CD4-positive, alpha-beta T cell treated with Interleukin-12 subunit alpha and Interleukin-12 subunit beta, for 1 hour (primary cell): ENCODE results near the gene EFR3B.

Experiments used
- DNase-seq: peaks from one replicate; pipeline ENCODE4 v3.0.0-alpha.2; 2020

The EFR3B gene

DNA sequence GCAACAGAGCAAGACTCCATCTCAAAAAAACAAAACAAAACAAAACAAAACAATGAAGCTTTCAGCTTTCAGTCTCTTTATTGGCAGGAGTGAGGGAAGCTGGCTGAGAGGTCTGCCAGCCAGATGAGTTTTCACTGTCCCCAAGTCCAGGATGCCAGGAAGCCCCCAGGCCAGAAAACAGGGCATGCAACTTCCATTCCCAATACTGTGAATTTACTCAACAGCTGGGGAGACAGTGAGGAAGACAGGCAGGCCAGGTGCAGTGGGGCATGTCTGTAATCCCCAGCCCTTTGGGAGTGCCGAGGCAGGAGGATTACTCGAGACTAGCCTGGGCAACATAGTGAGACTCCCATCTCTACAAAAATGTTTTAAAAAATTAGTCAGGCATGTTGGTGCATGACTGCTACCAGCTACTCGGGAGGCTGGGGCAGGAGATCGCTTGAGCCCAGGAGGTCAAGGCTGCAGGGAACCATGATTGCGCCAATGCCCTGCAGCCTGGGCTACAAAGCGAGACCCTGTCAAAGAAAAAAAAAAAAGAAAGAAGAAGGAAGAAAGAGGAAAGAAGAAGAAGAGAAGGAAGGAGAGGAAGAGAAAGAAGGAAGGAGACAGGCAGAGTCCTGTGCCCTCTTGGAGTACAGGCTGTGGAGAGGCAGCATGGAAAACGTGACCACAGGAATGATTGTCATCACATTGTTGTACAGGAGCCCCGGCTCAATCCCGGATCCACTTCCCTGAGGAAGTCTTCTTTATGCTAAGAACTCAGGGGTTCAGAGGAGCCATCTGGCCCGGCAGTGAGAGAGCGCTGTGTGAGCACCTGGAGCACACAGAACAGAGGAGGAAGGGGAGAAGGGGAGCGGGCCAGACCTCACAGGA lies 155.7 kb downstream of the EFR3B start:
- DNase-seq, result no peak

DNA sequence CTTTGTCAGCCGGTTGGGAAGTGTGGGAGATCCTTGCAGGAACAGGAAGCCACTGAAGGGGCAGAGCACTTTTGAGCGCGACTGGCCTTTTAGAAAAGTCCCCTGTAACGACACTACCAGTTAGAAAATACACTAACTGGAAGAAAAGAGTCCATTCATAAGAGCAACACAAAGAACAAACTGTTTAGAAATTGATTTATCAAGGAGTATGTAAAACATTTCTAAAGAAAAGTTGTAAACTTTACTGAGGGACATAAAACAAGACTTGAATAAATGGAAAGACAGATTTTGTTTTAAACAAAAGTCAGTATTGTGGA lies 156.3 kb downstream of the EFR3B start:
- DNase-seq, result no peak

DNA sequence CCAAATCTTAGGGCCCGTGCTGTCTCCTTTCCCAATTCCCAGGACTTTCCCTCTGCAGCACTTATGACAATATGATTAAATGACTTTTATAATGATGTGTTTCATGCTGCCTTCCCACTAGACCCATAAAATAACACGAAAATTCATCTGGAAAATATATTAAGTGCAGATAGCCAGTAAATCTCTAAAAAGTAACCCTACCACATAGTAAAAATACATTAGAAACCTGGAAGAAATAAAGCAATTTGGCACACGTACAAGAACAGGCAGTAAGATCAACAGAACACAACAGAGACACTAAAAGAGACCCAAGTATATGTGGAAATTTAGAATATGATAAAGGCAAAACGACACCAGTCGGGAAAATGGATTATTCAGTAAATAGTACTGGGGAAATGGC lies 156.7 kb downstream of the EFR3B start:
- no peak for DNase-seq

DNA sequence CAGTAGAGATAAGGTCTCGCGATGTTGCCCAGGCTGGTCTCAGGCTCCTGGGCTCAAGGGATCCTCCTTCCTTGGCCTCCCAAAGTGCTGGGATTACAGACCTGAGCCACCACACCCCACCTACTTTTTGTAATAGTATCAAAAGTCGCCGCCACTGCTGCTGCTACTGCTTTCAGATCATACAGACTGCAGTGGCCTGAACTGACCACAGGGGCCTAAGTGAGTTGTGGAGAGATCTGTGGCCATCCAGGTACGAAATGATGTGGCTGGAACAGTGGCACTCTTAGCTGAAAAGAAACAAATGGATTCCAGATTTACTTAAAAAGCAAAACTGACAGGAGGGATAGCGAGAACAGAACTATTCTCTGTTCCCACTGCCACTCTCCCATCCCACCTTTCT lies 159.4 kb downstream of the EFR3B start:
- no peak for DNase-seq

DNA sequence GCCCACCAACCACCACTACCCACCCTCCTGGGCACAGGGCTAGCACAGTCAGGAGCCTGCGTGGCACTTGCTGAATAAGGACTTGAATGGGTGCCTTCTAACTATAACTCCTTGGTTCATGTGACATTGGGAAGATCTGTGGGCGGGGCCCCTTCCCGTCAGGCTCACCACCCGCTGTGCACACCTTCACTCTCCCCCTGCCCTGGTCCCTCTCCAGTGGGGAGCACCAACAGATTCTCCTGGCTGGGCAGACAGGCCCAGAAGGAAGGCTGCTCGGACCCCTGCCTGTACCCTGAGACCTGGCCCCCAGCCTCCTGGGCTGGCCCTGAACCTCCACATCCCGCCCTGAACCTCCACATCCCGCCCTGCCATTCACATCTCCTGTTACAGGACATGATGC lies 159.9 kb downstream of the EFR3B start:
- no peak for DNase-seq

DNA sequence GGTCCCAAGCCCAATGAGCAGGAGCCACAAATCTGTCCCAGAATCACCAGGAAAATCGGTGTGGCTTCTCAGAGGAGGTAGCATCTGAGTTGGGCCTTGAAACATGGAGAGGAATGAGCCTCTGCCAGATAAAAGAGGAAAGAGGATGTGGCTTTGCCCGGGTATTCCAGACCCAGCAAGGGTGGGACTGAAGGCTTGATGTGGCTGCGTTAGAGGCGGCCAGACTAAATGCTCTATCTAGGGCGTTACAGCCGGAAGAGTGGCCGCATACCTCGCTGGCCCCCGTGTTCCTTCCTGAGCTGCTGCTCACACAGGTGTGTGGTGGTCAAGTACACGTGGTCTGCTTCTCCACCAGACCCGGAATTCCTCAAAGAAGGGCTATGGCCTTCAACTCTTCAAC lies 160.4 kb downstream of the EFR3B start:
- DNase-seq, result no peak

DNA sequence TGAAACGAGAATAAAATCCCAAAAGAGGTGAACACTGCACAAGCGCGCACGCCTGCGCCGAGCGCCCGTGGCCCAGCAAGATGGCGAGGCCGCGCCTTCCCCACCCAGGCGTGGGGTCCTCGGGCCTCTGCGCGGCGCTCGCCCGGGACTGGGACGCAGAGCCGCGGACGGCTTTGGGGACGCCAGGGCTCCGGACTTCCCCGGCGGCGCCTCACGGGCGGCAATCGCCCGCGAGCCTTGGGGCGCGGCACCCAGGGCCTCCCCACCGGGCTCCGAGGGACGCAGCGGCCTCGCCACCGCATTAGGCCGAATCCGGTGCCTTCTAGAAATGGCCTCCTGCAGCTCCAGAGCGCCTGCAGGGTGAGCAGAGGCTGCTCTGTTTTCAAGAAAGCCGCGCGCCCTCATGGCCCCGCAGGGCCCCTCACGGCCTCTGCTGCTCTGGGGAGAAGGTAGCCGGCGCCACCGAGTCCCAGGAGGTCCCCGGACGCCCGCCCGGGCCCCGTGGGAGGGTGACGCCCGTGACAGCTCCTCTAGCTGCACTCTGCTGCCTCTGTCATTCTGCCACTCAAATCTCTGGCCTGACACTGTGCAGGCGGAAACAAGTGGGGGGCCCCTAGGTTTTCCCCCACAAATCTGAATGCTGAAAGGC lies 162.4 kb downstream of the EFR3B start:
- peak; percentile 10 for DNase-seq

DNA sequence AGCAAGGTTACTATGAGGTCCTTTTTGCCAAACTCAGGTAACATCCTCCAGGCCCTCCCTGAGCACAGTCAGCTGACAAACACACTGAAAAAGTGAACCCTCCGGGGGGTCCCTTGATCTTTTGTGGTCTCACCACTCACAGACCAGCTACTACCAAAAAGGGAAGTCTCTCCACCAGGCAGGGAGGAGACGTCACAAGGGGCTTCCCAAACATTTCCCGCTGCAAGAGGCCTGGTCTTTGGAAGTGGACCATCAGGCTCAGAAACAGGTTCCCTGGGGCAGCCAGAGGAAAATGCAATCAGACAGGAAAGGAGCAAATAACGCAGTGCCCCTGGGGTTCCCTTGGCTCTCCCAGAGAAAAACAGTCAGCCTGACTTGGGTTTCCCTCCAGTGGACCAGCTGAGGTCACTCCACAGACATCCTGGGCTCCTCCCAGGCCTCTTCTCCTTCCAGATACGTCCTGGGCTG lies 165.2 kb downstream of the EFR3B start:
- no peak for DNase-seq
